Hippocampal formation (tissue), 2 donors: ENCODE results near the gene TRAPPC6A.

ENCODE experiments used
- DNase-seq, 2 donors: peaks; one replicate each; lab custom pipeline; 2025; lab: John Stamatoyannopoulos, UW

The TRAPPC6A gene

GRCh38 chr19:45177817-45178261 is at the start of gene TRAPPC6A:
TSS of gene TRAPPC6A (minus strand) at chr19:45178237. CDS start at chr19:45178218, 19 bp downstream.
- DNase-seq = no peak

- DNase-seq = no peak
Measured at GRCh38 chr19:45224645-45225044, 46.6 kb upstream of the TRAPPC6A start.

GRCh38 chr19:45223879-45224278 is 45.8 kb upstream of the TRAPPC6A start:
- DNase-seq = no peak

GRCh38 chr19:45222724-45223123 is 44.7 kb upstream of the TRAPPC6A start:
- DNase-seq = no peak

GRCh38 chr19:45218911-45219743 is 41.1 kb upstream of the TRAPPC6A start:
- no peak for DNase-seq

- DNase-seq = no peak
Measured at GRCh38 chr19:45218426-45218825, 40.4 kb upstream of the TRAPPC6A start.

GRCh38 chr19:45217957-45218334 is 39.9 kb upstream of the TRAPPC6A start:
- no peak for DNase-seq

GRCh38 chr19:45217193-45217956 is 39.3 kb upstream of the TRAPPC6A start:
- no peak for DNase-seq

GRCh38 chr19:45216667-45217066 is 38.6 kb upstream of the TRAPPC6A start:
- no peak for DNase-seq

- no peak for DNase-seq
Measured at GRCh38 chr19:45215391-45216191, 37.6 kb upstream of the TRAPPC6A start.

- no peak for DNase-seq
Measured at GRCh38 chr19:45213031-45213430, 35.0 kb upstream of the TRAPPC6A start.

GRCh38 chr19:45211751-45212381 is 33.8 kb upstream of the TRAPPC6A start:
- no peak for DNase-seq

GRCh38 chr19:45206328-45206727 is 28.3 kb upstream of the TRAPPC6A start:
- no peak for DNase-seq

GRCh38 chr19:45205810-45206209 is 27.8 kb upstream of the TRAPPC6A start:
- DNase-seq = no peak

- DNase-seq = no peak
Measured at GRCh38 chr19:45202637-45203036, 24.6 kb upstream of the TRAPPC6A start.

GRCh38 chr19:45200568-45200967 is 22.5 kb upstream of the TRAPPC6A start:
- no peak for DNase-seq

- DNase-seq = no peak
Measured at GRCh38 chr19:45195764-45196163, 17.7 kb upstream of the TRAPPC6A start.

- no peak for DNase-seq
Measured at GRCh38 chr19:45191375-45191774, 13.3 kb upstream of the TRAPPC6A start.

- DNase-seq = no peak
Measured at GRCh38 chr19:45189971-45190370, 11.9 kb upstream of the TRAPPC6A start.

- DNase-seq = no peak
Measured at GRCh38 chr19:45187421-45188100, 9.5 kb upstream of the TRAPPC6A start.
